Nephron (organoid): Measurements from ENCODE around the gene MON1A.
"Not testable (repeated sequence)": the region's sequence is repeated elsewhere in the genome, so short reads cannot be mapped to it uniquely, and the experiment has no call there.

ENCODE experiments used
- H3K27ac Mint-ChIP-seq, 3 experiments: 2 replicates each; pipeline ENCODE4 v1.8.0; 2020; ENCODE audit warnings: mixed read lengths in 3 of 3, mild to moderate bottlenecking in 2 of 3, moderate library complexity in 1 of 3
- H3K27me3 Mint-ChIP-seq: 2 replicates; pipeline ENCODE4 v1.8.0; 2021; ENCODE audit warnings: low read depth, mild to moderate bottlenecking, moderate library complexity, mixed read lengths
- H3K36me3 Mint-ChIP-seq: 2 replicates; pipeline ENCODE4 v1.8.0; 2020; ENCODE audit warnings: low read depth, mixed read lengths
- H3K4me1 Mint-ChIP-seq: 2 replicates; pipeline ENCODE4 v1.8.0; 2020; ENCODE audit warnings: mixed read lengths
- H3K4me3 Mint-ChIP-seq, 3 experiments: 2 replicates each; pipeline ENCODE4 v1.8.0; 2020; ENCODE audit warnings: mild to moderate bottlenecking in 3 of 3, mixed read lengths in 3 of 3, moderate library complexity in 2 of 3
- H3K9me3 Mint-ChIP-seq: 2 replicates; pipeline ENCODE4 v1.8.0; 2020; ENCODE audit warnings: mixed read lengths
- TF ChIP-seq, protein P1 (sequence below), 3 experiments: fragments of 200-600 bp; sonication (generic); IDR thresholded peaks; one replicate each; pipeline ENCODE4 v1.5.0; 2021; ENCODE audit warnings: antibody characterized with exemption in 3 of 3; ENCODE audit not compliant: unreplicated experiment in 3 of 3

Gene MON1A

DNA sequence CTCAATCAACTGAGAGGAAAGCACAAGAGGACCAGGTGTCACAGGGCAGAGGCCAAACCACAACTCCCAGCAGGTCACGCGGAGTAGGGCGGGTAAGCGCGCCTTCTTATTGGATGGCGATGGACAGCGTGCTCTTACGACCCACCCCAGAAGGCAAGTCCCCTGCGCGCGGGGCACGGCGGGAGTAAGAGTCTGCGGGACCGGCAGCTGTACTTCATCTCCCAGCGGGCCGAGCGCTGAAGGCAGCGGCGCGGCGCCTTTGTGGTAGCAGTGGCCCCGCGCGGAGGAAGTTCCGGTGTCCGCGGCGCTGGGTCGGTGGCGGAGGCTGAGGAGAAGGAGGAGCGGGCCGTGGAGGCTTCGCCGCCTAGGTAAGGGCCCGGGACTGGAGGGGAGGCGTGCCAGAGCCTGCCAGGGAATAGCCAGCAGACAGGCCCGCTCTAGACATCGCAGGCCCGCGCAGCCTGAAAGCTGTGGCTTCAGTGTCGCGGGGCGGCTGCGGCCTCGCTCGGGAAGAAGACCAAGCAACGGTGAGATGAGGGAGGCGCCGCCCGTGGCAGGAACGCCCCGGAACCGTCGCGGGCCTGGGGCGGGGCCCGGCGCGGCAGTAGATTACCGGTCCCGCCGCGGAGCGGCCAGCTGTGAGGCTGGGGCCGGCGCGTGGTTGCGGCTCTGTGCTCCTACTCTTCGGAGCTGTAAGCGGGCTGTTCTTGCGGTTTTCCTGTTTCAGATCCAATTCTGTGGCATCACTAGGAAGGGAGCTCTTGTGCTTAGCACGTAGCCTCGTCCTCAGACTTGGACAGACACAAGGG lies 10.5 kb upstream of the MON1A start, which contains the start of gene RBM6:
Gene RBM6 (plus strand): TSS at position 293 of the 809 bp plus-strand sequence. CDS start 22,492 bp downstream, outside the sequence.
- H3K36me3 Mint-ChIP-seq, result peaks cover 8% of the 10 kb centered on the region
- H3K4me1 Mint-ChIP-seq, result peaks cover 14% of the 10 kb centered on the region
- peaks cover 4% of the 10 kb centered on the region for H3K27me3 Mint-ChIP-seq
- peak within 1 kb of the TSS; percentile 93 to 99 (median 96) for H3K4me3 Mint-ChIP-seq
- TF ChIP-seq, protein P1, sequence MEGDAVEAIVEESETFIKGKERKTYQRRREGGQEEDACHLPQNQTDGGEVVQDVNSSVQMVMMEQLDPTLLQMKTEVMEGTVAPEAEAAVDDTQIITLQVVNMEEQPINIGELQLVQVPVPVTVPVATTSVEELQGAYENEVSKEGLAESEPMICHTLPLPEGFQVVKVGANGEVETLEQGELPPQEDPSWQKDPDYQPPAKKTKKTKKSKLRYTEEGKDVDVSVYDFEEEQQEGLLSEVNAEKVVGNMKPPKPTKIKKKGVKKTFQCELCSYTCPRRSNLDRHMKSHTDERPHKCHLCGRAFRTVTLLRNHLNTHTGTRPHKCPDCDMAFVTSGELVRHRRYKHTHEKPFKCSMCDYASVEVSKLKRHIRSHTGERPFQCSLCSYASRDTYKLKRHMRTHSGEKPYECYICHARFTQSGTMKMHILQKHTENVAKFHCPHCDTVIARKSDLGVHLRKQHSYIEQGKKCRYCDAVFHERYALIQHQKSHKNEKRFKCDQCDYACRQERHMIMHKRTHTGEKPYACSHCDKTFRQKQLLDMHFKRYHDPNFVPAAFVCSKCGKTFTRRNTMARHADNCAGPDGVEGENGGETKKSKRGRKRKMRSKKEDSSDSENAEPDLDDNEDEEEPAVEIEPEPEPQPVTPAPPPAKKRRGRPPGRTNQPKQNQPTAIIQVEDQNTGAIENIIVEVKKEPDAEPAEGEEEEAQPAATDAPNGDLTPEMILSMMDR (IDR thresholded peaks at IDR 0.05; ENCODE audit: unreplicated experiment in 3 of 3), result no peak
- peak within 1 kb of the TSS; percentile 91 to 100 (median 99) for H3K27ac Mint-ChIP-seq
- H3K9me3 Mint-ChIP-seq, result no peaks in the 10 kb centered on the region

DNA sequence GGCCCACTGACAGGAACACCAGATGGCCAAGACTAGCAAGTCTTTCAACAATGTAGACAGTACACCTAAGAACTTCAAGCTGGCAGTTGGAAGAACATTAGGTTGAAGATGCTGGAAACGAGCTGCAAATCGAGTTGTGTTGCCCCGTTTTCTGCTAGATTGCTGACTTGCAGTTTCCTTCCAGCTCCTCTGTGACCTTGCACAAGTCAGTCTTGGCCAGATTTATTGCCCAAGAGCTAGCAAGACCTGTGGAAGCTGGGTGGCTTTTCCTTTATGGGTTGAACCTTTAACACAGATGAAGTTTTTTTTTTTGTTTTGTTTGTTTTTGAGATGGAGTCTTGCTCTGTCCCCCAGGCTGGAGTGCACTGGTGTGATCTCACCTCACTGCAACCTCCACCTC lies 7.5 kb upstream of the MON1A start:
- Mint-ChIP-seq H3K36me3 (no peaks in the 10 kb centered on the region), H3K27me3 (peaks cover 4% of the 10 kb centered on the region), H3K9me3 (no peaks in the 10 kb centered on the region), H3K27ac (peak overlapping the region in 1 of 3 experiments; percentile 70), H3K4me3 (no peak overlapping the region), H3K4me1 (peaks cover 9% of the 10 kb centered on the region)
- TF ChIP-seq, protein P1 (IDR thresholded peaks at IDR 0.05; ENCODE audit: unreplicated experiment in 3 of 3), result no peak

DNA sequence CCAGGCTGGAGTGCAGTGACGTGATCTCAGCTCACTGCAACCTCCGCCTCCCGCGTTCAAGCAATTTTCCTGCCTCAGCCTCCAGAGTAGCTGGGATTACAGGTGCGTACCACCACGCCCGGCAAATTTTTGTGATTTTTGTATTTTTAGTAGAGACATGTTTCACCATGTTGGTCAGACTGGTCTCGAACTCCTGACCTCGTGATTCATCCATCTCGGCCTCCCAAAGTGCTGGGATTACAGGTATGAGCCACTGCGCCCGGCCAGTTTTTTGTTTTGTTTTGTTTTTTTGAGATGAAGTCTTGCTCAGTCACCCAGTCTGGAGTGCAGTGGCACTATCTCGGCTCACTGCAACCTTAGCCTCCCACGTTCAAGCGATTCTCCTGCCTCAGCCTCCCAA lies 2.7 kb upstream of the MON1A start:
- H3K27me3 Mint-ChIP-seq, H3K27ac Mint-ChIP-seq, H3K36me3 Mint-ChIP-seq, H3K9me3 Mint-ChIP-seq, H3K4me3 Mint-ChIP-seq: not testable (repeated sequence)
- H3K4me1 Mint-ChIP-seq, result peaks cover 12% of the 10 kb centered on the region

DNA sequence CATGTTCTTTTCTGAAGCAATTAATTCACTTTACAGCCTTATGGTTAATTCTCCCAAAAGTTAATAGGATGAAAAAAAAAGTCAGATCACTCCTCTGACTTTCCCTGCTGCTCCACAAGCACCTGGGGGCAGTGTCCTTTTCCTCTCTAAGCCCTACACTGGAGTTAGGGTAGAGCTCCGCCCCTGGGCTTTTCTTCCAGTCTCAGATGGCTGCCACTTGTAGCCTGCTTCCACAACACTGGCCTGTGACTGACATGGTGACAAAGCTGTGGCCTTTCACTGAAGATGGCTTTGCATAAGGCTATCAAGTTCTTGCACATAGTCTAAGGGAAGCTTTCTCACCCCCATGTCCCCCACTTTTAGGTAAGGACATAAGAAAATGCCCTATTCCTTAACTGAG lies 1.3 kb upstream of the MON1A start:
- Mint-ChIP-seq H3K36me3 (peaks cover under 1% of the 10 kb centered on the region), H3K27ac (peak overlapping the region; percentile 95 to 99 (median 99)), H3K27me3 (no peaks in the 10 kb centered on the region), H3K4me1 (peaks cover 12% of the 10 kb centered on the region), H3K9me3 (no peaks in the 10 kb centered on the region), H3K4me3 (peak overlapping the region; percentile 59 to 68 (median 65))
- TF ChIP-seq, protein P1 (IDR thresholded peaks at IDR 0.05; ENCODE audit: unreplicated experiment in 3 of 3), result no peak

DNA sequence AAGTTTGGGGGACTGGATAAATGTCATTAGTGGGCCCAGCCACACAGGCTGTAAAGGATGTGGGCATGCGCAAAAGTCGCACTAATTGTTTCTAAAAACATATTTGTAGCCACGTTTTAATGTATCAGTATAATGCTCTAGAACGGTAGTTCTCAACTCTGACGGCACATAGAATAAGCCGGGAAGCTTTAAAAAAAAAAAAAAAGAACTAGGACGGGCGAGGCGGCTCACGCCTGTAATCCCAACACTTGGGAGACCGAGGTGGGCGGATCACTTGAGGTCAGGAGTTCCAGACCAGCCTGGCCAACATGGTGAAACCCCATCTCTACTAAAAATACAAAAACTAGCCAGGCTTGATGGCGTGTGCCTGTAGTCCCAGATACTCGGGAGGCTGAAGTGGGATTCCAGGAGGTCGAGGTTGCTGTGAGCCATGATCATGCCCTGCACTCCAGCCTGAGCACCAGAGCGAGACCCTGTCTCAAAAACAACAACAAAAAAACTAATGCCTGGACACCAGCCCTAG lies 618 bp upstream of the MON1A start:
- no peaks in the 10 kb centered on the region for H3K9me3 Mint-ChIP-seq
- no peaks in the 10 kb centered on the region for H3K27me3 Mint-ChIP-seq
- H3K36me3 Mint-ChIP-seq, result peaks cover 3% of the 10 kb centered on the region
- peak overlapping the region; percentile 95 to 99 (median 99) for H3K27ac Mint-ChIP-seq
- peak overlapping the region; percentile 89 to 94 (median 92) for H3K4me3 Mint-ChIP-seq
- TF ChIP-seq, protein P1 (IDR thresholded peaks at IDR 0.05; ENCODE audit: unreplicated experiment in 3 of 3), result no peak
- H3K4me1 Mint-ChIP-seq, result peaks cover 12% of the 10 kb centered on the region

GRCh38 chr3:49928481-49929017 lies 1.1 kb downstream of the MON1A start:
- H3K27me3 Mint-ChIP-seq, result no peaks in the 10 kb centered on the region
- TF ChIP-seq, protein P1 (IDR thresholded peaks at IDR 0.05; ENCODE audit: unreplicated experiment in 3 of 3), result no peak
- no peak overlapping the region for H3K27ac Mint-ChIP-seq
- H3K4me3 Mint-ChIP-seq, result peak overlapping the region; percentile 89 to 94 (median 92)
- peaks cover 12% of the 10 kb centered on the region for H3K4me1 Mint-ChIP-seq
- no peaks in the 10 kb centered on the region for H3K9me3 Mint-ChIP-seq
- peaks cover 6% of the 10 kb centered on the region for H3K36me3 Mint-ChIP-seq
